WTC11 (cell line): ENCODE measurements around the gene CLMP. TPM values are rescaled to one million over a fixed set of nuclear protein-coding genes. Genes with fewer than 3 reads are reported as not detected.

Experiments used
- ATAC-seq: fragments of 200-7000 bp; cut with Tn5 transposase; 2 replicates; pipeline ENCODE4 v1.10.0; 2021; ENCODE audit warnings: mild to moderate bottlenecking, moderate library complexity
- CTCF ChIA-PET: fragments of 300-600 bp; sonication (Branson Sonifier 250); formaldehyde crosslinking; loops from one replicate; lab custom pipeline; 2021; ENCODE audit warnings: antibody characterized with exemption; lab: Charles Lee
- POLR2A ChIA-PET: fragments of 350-600 bp; sonication (Branson Sonifier 250); formaldehyde crosslinking; loops from one replicate; lab custom pipeline; 2021; ENCODE audit warnings: antibody characterized with exemption; lab: Charles Lee
- DNase-seq: peaks from one replicate; pipeline ENCODE4 v3.0.0; 2021; ENCODE audit warnings: low spot score
- H3K27ac Mint-ChIP-seq: 2 replicates; pipeline ENCODE4 v1.8.0; 2021; ENCODE audit warnings: mixed read lengths
- H3K27me3 Mint-ChIP-seq: 2 replicates; pipeline ENCODE4 v1.8.0; 2021; ENCODE audit warnings: low read depth, mild to moderate bottlenecking, moderate library complexity, mixed read lengths
- H3K36me3 Mint-ChIP-seq: 2 replicates; pipeline ENCODE4 v1.8.0; 2021; ENCODE audit warnings: mixed read lengths
- H3K4me1 Mint-ChIP-seq: 2 replicates; pipeline ENCODE4 v1.8.0; 2022; ENCODE audit warnings: mixed read lengths
- H3K4me3 Mint-ChIP-seq: 2 replicates; pipeline ENCODE4 v1.8.0; 2021; ENCODE audit warnings: mild to moderate bottlenecking, moderate library complexity, mixed read lengths
- H3K9me3 Mint-ChIP-seq: 2 replicates; pipeline ENCODE4 v1.8.0; 2021; ENCODE audit warnings: mixed read lengths
- ATF2 ChIP-seq: sonication (generic); formaldehyde crosslinking; IDR thresholded peaks from 2 replicates; pipeline ENCODE4 v1.8.1; 2022; ENCODE audit warnings: low read depth, missing genetic modification reagents, borderline replicate concordance
- ATF3 ChIP-seq: sonication (generic); formaldehyde crosslinking; conservative IDR thresholded peaks from 2 replicates; pipeline ENCODE4 v1.8.1; 2022; ENCODE audit warnings: mild to moderate bottlenecking, missing genetic modification reagents
- ATF6 ChIP-seq: sonication (generic); formaldehyde crosslinking; IDR thresholded peaks from 2 replicates; pipeline ENCODE4 v1.8.1; 2023; ENCODE audit warnings: mild to moderate bottlenecking, missing genetic modification reagents
- CREB1 ChIP-seq: sonication (generic); formaldehyde crosslinking; IDR thresholded peaks from 2 replicates; pipeline ENCODE4 v1.8.0; 2023; ENCODE audit warnings: mild to moderate bottlenecking, missing genetic modification reagents
- CREM ChIP-seq: sonication (generic); formaldehyde crosslinking; IDR thresholded peaks from 2 replicates; pipeline ENCODE4 v1.8.1; 2022; ENCODE audit warnings: mild to moderate bottlenecking, missing genetic modification reagents, moderate library complexity
- ELF4 ChIP-seq: sonication (generic); formaldehyde crosslinking; IDR thresholded peaks from 2 replicates; pipeline ENCODE4 v1.8.1; 2022; ENCODE audit warnings: low read depth, mild to moderate bottlenecking, moderate library complexity, missing genetic modification reagents
- ERG ChIP-seq: fragments of 250-450 bp; sonication (Bioruptor Pico); IDR thresholded peaks from 2 replicates; pipeline ENCODE4 v1.8.0; 2021; ENCODE audit warnings: mild to moderate bottlenecking
- ESRRA ChIP-seq: sonication (generic); formaldehyde crosslinking; IDR thresholded peaks from 2 replicates; pipeline ENCODE4 v1.8.1; 2022; ENCODE audit warnings: mild to moderate bottlenecking, missing genetic modification reagents, borderline replicate concordance
- FOXJ3 ChIP-seq: sonication (generic); formaldehyde crosslinking; IDR thresholded peaks from 2 replicates; pipeline ENCODE4 v1.9.0; 2021; ENCODE audit warnings: missing genetic modification reagents, mild to moderate bottlenecking, borderline replicate concordance
- GABPB1 ChIP-seq: sonication (generic); formaldehyde crosslinking; IDR thresholded peaks from 2 replicates; pipeline ENCODE4 v1.8.1; 2023; ENCODE audit warnings: mild to moderate bottlenecking, missing genetic modification reagents
- GRHL2 ChIP-seq: fragments of 250-450 bp; sonication (Bioruptor Pico); IDR thresholded peaks from 2 replicates; pipeline ENCODE4 v1.8.0; 2022; ENCODE audit warnings: mild to moderate bottlenecking, moderate library complexity; ENCODE audit not compliant: insufficient replicate concordance, severe bottlenecking
- GTF2I ChIP-seq: fragments of 250-450 bp; sonication (Bioruptor Pico); conservative IDR thresholded peaks from 2 replicates; pipeline ENCODE4 v1.4.0; 2021; ENCODE audit warnings: mild to moderate bottlenecking
- JUN ChIP-seq: sonication (generic); formaldehyde crosslinking; IDR thresholded peaks from 2 replicates; pipeline ENCODE4 v1.8.0; 2023; ENCODE audit warnings: mild to moderate bottlenecking, missing genetic modification reagents
- KAT7 ChIP-seq: sonication (generic); formaldehyde crosslinking; IDR thresholded peaks from 2 replicates; pipeline ENCODE4 v1.8.1; 2023; ENCODE audit warnings: missing genetic modification reagents, mild to moderate bottlenecking, borderline replicate concordance
- MAX ChIP-seq: sonication (generic); formaldehyde crosslinking; IDR thresholded peaks from 2 replicates; pipeline ENCODE4 v1.8.0; 2022; ENCODE audit warnings: mild to moderate bottlenecking, missing genetic modification reagents
- MXD4 ChIP-seq: fragments of 250-450 bp; sonication (Bioruptor Pico); IDR thresholded peaks from 2 replicates; pipeline ENCODE4 v1.8.0; 2021; ENCODE audit warnings: mild to moderate bottlenecking, moderate library complexity, borderline replicate concordance
- NR3C1 ChIP-seq: sonication (generic); formaldehyde crosslinking; conservative IDR thresholded peaks from 2 replicates; pipeline ENCODE4 v1.8.1; 2023; ENCODE audit warnings: low read depth, mild to moderate bottlenecking, missing genetic modification reagents
- TEAD1 ChIP-seq: sonication (generic); formaldehyde crosslinking; IDR thresholded peaks from 2 replicates; pipeline ENCODE4 v1.8.0; 2022; ENCODE audit warnings: mild to moderate bottlenecking, missing genetic modification reagents
- TEAD4 ChIP-seq: sonication (generic); formaldehyde crosslinking; IDR thresholded peaks from 2 replicates; pipeline ENCODE4 v1.8.0; 2022; ENCODE audit warnings: mild to moderate bottlenecking, missing genetic modification reagents
- ZBTB21 ChIP-seq: sonication (generic); formaldehyde crosslinking; IDR thresholded peaks from 2 replicates; pipeline ENCODE4 v1.8.1; 2023; ENCODE audit warnings: mild to moderate bottlenecking, missing genetic modification reagents, borderline replicate concordance
- ZNF121 ChIP-seq: sonication (generic); formaldehyde crosslinking; IDR thresholded peaks from 2 replicates; pipeline ENCODE4 v1.8.0; 2023; ENCODE audit warnings: missing genetic modification reagents
- ZNF138 ChIP-seq: sonication (generic); formaldehyde crosslinking; conservative IDR thresholded peaks from 2 replicates; pipeline ENCODE4 v1.8.1; 2022; ENCODE audit warnings: mild to moderate bottlenecking, moderate library complexity, missing genetic modification reagents
- ZNF219 ChIP-seq: sonication (generic); formaldehyde crosslinking; IDR thresholded peaks from 2 replicates; pipeline ENCODE4 v1.8.0; 2023; ENCODE audit warnings: missing genetic modification reagents, mild to moderate bottlenecking, borderline replicate concordance
- ZNF232 ChIP-seq: sonication (generic); formaldehyde crosslinking; IDR thresholded peaks from 2 replicates; pipeline ENCODE4 v1.8.0; 2022; ENCODE audit warnings: mild to moderate bottlenecking, missing genetic modification reagents
- ZNF423 ChIP-seq: fragments of 250-450 bp; sonication (Bioruptor Pico); IDR thresholded peaks from 2 replicates; pipeline ENCODE4 v2.1.2; 2022; ENCODE audit warnings: mild to moderate bottlenecking, moderate library complexity
- ZNF425 ChIP-seq: fragments of 250-450 bp; sonication (Bioruptor Pico); conservative IDR thresholded peaks from 2 replicates; pipeline ENCODE4 v1.9.0; 2021; ENCODE audit warnings: mild to moderate bottlenecking
- total RNA-seq: library from RNA; stranded (reverse); gene quantifications from 3 replicates; pipeline ENCODE4 v1.2.3, GENCODE V29; 2021

Gene CLMP
- total RNA-seq, 1 experiment from 2014 or later, result 20.0 TPM

GRCh38 chr11:123158033-123159003 lies 36.7 kb downstream of the CLMP start:
- Mint-ChIP-seq H3K9me3 (no peaks in the 10 kb centered on the region), H3K27ac (peak overlapping the region; percentile 25; the same call in 1 of the 2 replicates), H3K27me3 (no peaks in the 10 kb centered on the region; the same call in 1 of the 2 replicates), H3K4me3 (no peak overlapping the region), H3K36me3 (peaks cover 9% of the 10 kb centered on the region), H3K4me1 (peaks cover 13% of the 10 kb centered on the region; the same call in 1 of the 2 replicates)
- ATAC-seq (no peak), DNase-seq (no peak)
- CTCF ChIA-PET, result interaction anchor here (1.2 kb wide), 1 partner anchor 77 kb away, joined by 3 read pairs; no protein-coding TSS in a partner anchor
- TF ChIP-seq CREB1 (CRISPR knock-in tag), result no peak
- no peak for TF ChIP-seq ATF3
- no peak for TF ChIP-seq GABPB1 (CRISPR knock-in tag)
- TF ChIP-seq MXD4 (CRISPR knock-in tag), result no peak
- TF ChIP-seq CREM, result no peak
- no peak for TF ChIP-seq ZNF232
- TF ChIP-seq ATF6 (CRISPR knock-in tag), result no peak
- TF ChIP-seq TEAD1 (CRISPR knock-in tag), result no peak
- TF ChIP-seq ZNF121, result no peak
- no peak for TF ChIP-seq ZNF423 (CRISPR knock-in tag)
- no peak for TF ChIP-seq MAX (CRISPR knock-in tag)
- no peak for TF ChIP-seq GTF2I (CRISPR knock-in tag)
- TF ChIP-seq ESRRA (CRISPR knock-in tag), result no peak
- TF ChIP-seq ZNF425 (CRISPR knock-in tag), result no peak
- POLR2A ChIA-PET, result no interaction called here

GRCh38 chr11:123152951-123153350 lies 42.1 kb downstream of the CLMP start:
- POLR2A ChIA-PET, result no interaction called here
- CTCF ChIA-PET, result interaction anchor here (0.6 to 1.5 kb wide), 5 partner anchors 14 to 179 kb away, joined by 3 to 7 read pairs (median 4); no protein-coding TSS in a partner anchor
- DNase-seq, result no peak
- Mint-ChIP-seq H3K27ac (no peak overlapping the region), H3K27me3 (no peaks in the 10 kb centered on the region), H3K9me3 (no peaks in the 10 kb centered on the region), H3K36me3 (peaks cover 4% of the 10 kb centered on the region), H3K4me1 (peaks cover 7% of the 10 kb centered on the region; the same call in 1 of the 2 replicates), H3K4me3 (no peak overlapping the region)
- ATAC-seq, result no peak
- TF ChIP-seq TEAD4 (CRISPR knock-in tag) (no peak), GRHL2 (no peak), ELF4 (CRISPR knock-in tag) (no peak), NR3C1 (CRISPR knock-in tag) (no peak), FOXJ3 (CRISPR knock-in tag) (no peak), ZBTB21 (no peak), ZNF219 (CRISPR knock-in tag) (no peak), ERG (CRISPR knock-in tag) (no peak), KAT7 (CRISPR knock-in tag) (no peak), ATF2 (CRISPR knock-in tag) (no peak), GABPB1 (CRISPR knock-in tag) (no peak), ZNF138 (CRISPR knock-in tag) (no peak), JUN (CRISPR knock-in tag) (no peak)
